GM13976 (cell line): Measurements from ENCODE around the gene RNF213.

Source experiments
- DNase-seq: peaks from one replicate; pipeline ENCODE4 v3.0.0; 2012; ENCODE audit warnings: low spot score
- CTCF ChIP-seq: IDR thresholded peaks from 2 replicates; pipeline ENCODE4 v1.5.1; 2012; ENCODE audit warnings: borderline replicate concordance, mild to moderate bottlenecking; ENCODE audit not compliant: insufficient read depth; ENCODE audit errors: extremely low read depth, missing control alignments, control extremely low read depth
- in situ Hi-C: fragments of 300-500 bp; cut with MboI; formaldehyde crosslinking; loops from one replicate; pipeline ENCODE4 v1.12.0; 2022; ENCODE audit warnings: low sequenced_read_pairs, mixed read lengths, inconsistent platforms; ENCODE audit not compliant: unreplicated experiment

Gene RNF213

GRCh38 chr17:80445007-80445725 lies 184.5 kb downstream of the RNF213 start:
- no peak for TF ChIP-seq CTCF
- DNase-seq: no peak
- in situ Hi-C loops: no loop called here

- no peak for DNase-seq
- in situ Hi-C loops: no loop called here
Measured at GRCh38 chr17:80445726-80446110, 185.1 kb downstream of the RNF213 start.

GRCh38 chr17:80446645-80447405 lies 186.2 kb downstream of the RNF213 start:
- no peak for DNase-seq
- no peak for TF ChIP-seq CTCF
- in situ Hi-C loops: no loop called here

More at GRCh38 chr17:80445726-80446110, 185.1 kb downstream of the RNF213 start:
- TF ChIP-seq CTCF: no peak

- TF ChIP-seq CTCF: no peak
- in situ Hi-C loops: no loop called here
- DNase-seq: no peak
Measured at GRCh38 chr17:80447790-80448189, 187.1 kb downstream of the RNF213 start.
